Stimulated activated CD8-positive, alpha-beta memory T cell treated with anti-CD3 and anti-CD28 coated beads, Interleukin-7, amount 100 ng/mL, for 48 hours (primary cell): ENCODE data around the gene WNT2B.
"Not testable (repeated sequence)": the region's sequence is repeated elsewhere in the genome, so short reads cannot be mapped to it uniquely, and the experiment has no call there.

Experiments
- DNase-seq, 2 donors: peaks; one replicate each; pipeline ENCODE4 v3.0.0-alpha.2; 2020; ENCODE audit warnings: low read depth in 1 of 2; ENCODE audit errors: extremely low read depth in 1 of 2

Gene WNT2B

GRCh38 chr1:112508278-112509004 lies at the start of gene WNT2B:
Gene WNT2B, plus strand, starts transcription at chr1:112508965. Its CDS starts 298 bp downstream, at chr1:112509263.
- DNase-seq, result no peak

GRCh38 chr1:112460615-112461014 lies 48.1 kb upstream of the WNT2B start:
- no peak for DNase-seq

GRCh38 chr1:112461200-112461871 lies 47.4 kb upstream of the WNT2B start:
- no peak for DNase-seq

- no peak for DNase-seq
These were observed 45.8 kb upstream of the WNT2B start for GRCh38 chr1:112462953-112463279.

GRCh38 chr1:112464501-112464900 lies 44.3 kb upstream of the WNT2B start:
- no peak for DNase-seq

GRCh38 chr1:112465122-112465521 lies 43.6 kb upstream of the WNT2B start:
- no peak for DNase-seq

GRCh38 chr1:112466078-112466660 lies 42.6 kb upstream of the WNT2B start:
- DNase-seq, result peak; percentile 66 to 81

GRCh38 chr1:112470324-112470723 lies 38.4 kb upstream of the WNT2B start:
- not testable (repeated sequence) for DNase-seq

GRCh38 chr1:112470966-112471365 lies 37.8 kb upstream of the WNT2B start:
- no peak for DNase-seq

- no peak for DNase-seq
These were observed 36.6 kb upstream of the WNT2B start for GRCh38 chr1:112472142-112472541.

- no peak for DNase-seq
These were observed 31.2 kb upstream of the WNT2B start for GRCh38 chr1:112477550-112477949.

GRCh38 chr1:112478314-112478713 lies 30.5 kb upstream of the WNT2B start:
- no peak for DNase-seq

- DNase-seq, result not testable (repeated sequence)
These were observed 22.7 kb upstream of the WNT2B start for GRCh38 chr1:112486063-112486462.

GRCh38 chr1:112487686-112488085 lies 21.1 kb upstream of the WNT2B start:
- not testable (repeated sequence) for DNase-seq

- no peak for DNase-seq
These were observed 20.6 kb upstream of the WNT2B start for GRCh38 chr1:112488141-112488540.

GRCh38 chr1:112492076-112492475 lies 16.7 kb upstream of the WNT2B start:
- DNase-seq, result no peak

- no peak for DNase-seq
These were observed 15.4 kb upstream of the WNT2B start for GRCh38 chr1:112493351-112493750.

GRCh38 chr1:112496290-112496689 lies 12.5 kb upstream of the WNT2B start:
- DNase-seq, result no peak

- DNase-seq, result peak; percentile 21 to 33
These were observed 6.7 kb upstream of the WNT2B start for GRCh38 chr1:112501810-112502641.

GRCh38 chr1:112502826-112503225 lies 5.9 kb upstream of the WNT2B start:
- no peak for DNase-seq

GRCh38 chr1:112504001-112504660 lies 4.6 kb upstream of the WNT2B start:
- DNase-seq, result no peak
